Neural progenitor cell (in vitro differentiated cells): ENCODE results near the gene C2. TPM values are rescaled to one million over a fixed set of nuclear protein-coding genes. Genes with fewer than 3 reads are reported as not detected.
A peak's percentile ranks its signal among the peaks of the same experiment; 100 is the strongest.

Source experiments
- DNase-seq: peaks from one replicate; pipeline ENCODE4 v3.0.0-alpha.2; 2016; ENCODE audit warnings: low spot score
- H2AFZ ChIP-seq: fragments of 200-600 bp; sonication (generic); replicated peaks from 2 replicates; pipeline ENCODE4 v1.6.1; 2016; ENCODE audit warnings: antibody characterized with exemption
- H3F3A ChIP-seq: fragments of 200-600 bp; sonication (generic); 2 replicates; pipeline ENCODE4 v1.6.1; 2016; ENCODE audit warnings: antibody characterized with exemption, low read depth
- H3K27ac ChIP-seq: fragments of 200-600 bp; sonication (generic); 2 replicates; pipeline ENCODE4 v1.5.1; 2016; ENCODE audit warnings: mild to moderate bottlenecking
- H3K27me3 ChIP-seq: fragments of 200-600 bp; sonication (generic); 2 replicates; pipeline ENCODE4 v1.6.1; 2016; ENCODE audit warnings: mild to moderate bottlenecking, moderate library complexity
- H3K36me3 ChIP-seq: fragments of 200-600 bp; sonication (generic); 2 replicates; pipeline ENCODE4 v1.5.1; 2016
- H3K4me1 ChIP-seq: fragments of 200-600 bp; sonication (generic); 2 replicates; pipeline ENCODE4 v1.6.1; 2016; ENCODE audit warnings: mixed run types
- H3K4me2 ChIP-seq: fragments of 200-600 bp; sonication (generic); 2 replicates; pipeline ENCODE4 v1.6.1; 2016
- H3K4me3 ChIP-seq: fragments of 200-600 bp; sonication (generic); 2 replicates; pipeline ENCODE4 v1.5.1; 2016
- H3K79me2 ChIP-seq: fragments of 200-600 bp; sonication (generic); 2 replicates; pipeline ENCODE4 v1.6.1; 2016; ENCODE audit warnings: low read depth
- H3K9ac ChIP-seq: fragments of 200-600 bp; sonication (generic); 2 replicates; pipeline ENCODE4 v1.6.1; 2016
- H3K9me3 ChIP-seq: fragments of 200-600 bp; sonication (generic); 2 replicates; pipeline ENCODE4 v1.5.1; 2016; ENCODE audit warnings: low read depth
- H4K20me1 ChIP-seq: fragments of 200-600 bp; sonication (generic); 2 replicates; pipeline ENCODE4 v1.6.1; 2016; ENCODE audit warnings: low read depth
- H3K27ac Mint-ChIP-seq: 3 replicates; pipeline ENCODE4 v1.8.0; 2021; ENCODE audit warnings: mixed read lengths
- H3K27me3 Mint-ChIP-seq: 2 replicates; pipeline ENCODE4 v1.8.0; 2022; ENCODE audit warnings: low read depth, mild to moderate bottlenecking, inconsistent platforms, moderate library complexity, mixed read lengths; ENCODE audit not compliant: insufficient read depth
- H3K36me3 Mint-ChIP-seq: 3 replicates; pipeline ENCODE4 v1.8.0; 2021; ENCODE audit warnings: mixed read lengths
- H3K4me1 Mint-ChIP-seq: 3 replicates; pipeline ENCODE4 v1.8.0; 2021; ENCODE audit warnings: mixed read lengths
- H3K4me3 Mint-ChIP-seq: 3 replicates; pipeline ENCODE4 v1.8.0; 2021; ENCODE audit warnings: mild to moderate bottlenecking, moderate library complexity, mixed read lengths
- H3K9me3 Mint-ChIP-seq: 3 replicates; pipeline ENCODE4 v1.8.0; 2020; ENCODE audit warnings: mixed read lengths
- EZH2 ChIP-seq: fragments of 200-600 bp; sonication (generic); IDR thresholded peaks from 2 replicates; pipeline ENCODE4 v1.6.1; 2017; ENCODE audit warnings: antibody characterized with exemption, mild to moderate bottlenecking, moderate library complexity
- EZH2phosphoT487 ChIP-seq: fragments of 200-600 bp; sonication (generic); IDR thresholded peaks from 2 replicates; pipeline ENCODE4 v1.6.1; 2017; ENCODE audit warnings: antibody characterized with exemption
- total RNA-seq: library from RNA; depleted of rRNA; stranded (reverse); fragments of >200 nt; gene quantifications from 2 replicates; pipeline ENCODE4 v1.2.3, GENCODE V29; 2015; ENCODE audit warnings: low replicate concordance
- TF ChIP-seq, protein P1 (sequence below): fragments of 200-600 bp; sonication (generic); IDR thresholded peaks from 2 replicates; pipeline ENCODE4 v1.5.1; 2017; ENCODE audit warnings: antibody characterized with exemption, mild to moderate bottlenecking

Gene C2
- total RNA-seq, 1 donor from 2014 or later: 1.1 TPM

DNA sequence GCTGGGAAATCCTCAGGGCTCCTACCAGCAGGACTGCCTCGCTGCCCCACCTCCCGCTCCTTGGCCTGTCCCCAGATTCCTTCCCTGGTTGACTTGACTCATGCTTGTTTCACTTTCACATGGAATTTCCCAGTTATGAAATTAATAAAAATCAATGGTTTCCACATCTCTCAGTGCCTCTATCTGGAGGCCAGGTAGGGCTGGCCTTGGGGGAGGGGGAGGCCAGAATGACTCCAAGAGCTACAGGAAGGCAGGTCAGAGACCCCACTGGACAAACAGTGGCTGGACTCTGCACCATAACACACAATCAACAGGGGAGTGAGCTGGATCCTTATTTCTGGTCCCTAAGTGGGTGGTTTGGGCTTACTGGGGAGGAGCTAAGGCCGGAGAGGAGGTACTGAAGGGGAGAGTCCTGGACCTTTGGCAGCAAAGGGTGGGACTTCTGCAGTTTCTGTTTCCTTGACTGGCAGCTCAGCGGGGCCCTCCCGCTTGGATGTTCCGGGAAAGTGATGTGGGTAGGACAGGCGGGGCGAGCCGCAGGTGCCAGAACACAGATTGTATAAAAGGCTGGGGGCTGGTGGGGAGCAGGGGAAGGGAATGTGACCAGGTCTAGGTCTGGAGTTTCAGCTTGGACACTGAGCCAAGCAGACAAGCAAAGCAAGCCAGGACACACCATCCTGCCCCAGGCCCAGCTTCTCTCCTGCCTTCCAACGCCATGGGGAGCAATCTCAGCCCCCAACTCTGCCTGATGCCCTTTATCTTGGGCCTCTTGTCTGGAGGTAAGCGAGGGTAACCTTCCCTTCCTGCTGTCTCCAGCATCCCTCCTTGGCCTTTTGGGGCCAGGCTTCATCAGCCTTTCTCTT lies 18.2 kb downstream of the C2 start, which contains the start of gene CFB:
TSS of gene CFB (plus strand) at position 589 of the 863 bp plus-strand sequence. CDS start at position 716, 127 bp downstream.
- DNase-seq: peak; percentile 8
- Histone ChIP-seq H3K4me3 (no peak within 1 kb of the TSS), H4K20me1 (no peaks in the 10 kb centered on the region), H3K4me1 (no peaks in the 10 kb centered on the region), H3K9ac (no peak within 1 kb of the TSS), H3K36me3 (no peaks in the 10 kb centered on the region), H3K4me2 (no peak within 1 kb of the TSS), H3K9me3 (no peaks in the 10 kb centered on the region), H3F3A (no peaks in the 10 kb centered on the region), H3K79me2 (no peaks in the 10 kb centered on the region), H3K27me3 (peaks cover 17% of the 10 kb centered on the region), H3K27ac (no peak within 1 kb of the TSS), H2AFZ (peak within 1 kb of the TSS; percentile 36)
- Mint-ChIP-seq H3K4me3 (no peak within 1 kb of the TSS), H3K36me3 (peaks cover 2% of the 10 kb centered on the region), H3K4me1 (peaks cover 12% of the 10 kb centered on the region), H3K27me3 (peaks cover 18% of the 10 kb centered on the region), H3K27ac (peak within 1 kb of the TSS; percentile 12), H3K9me3 (no peaks in the 10 kb centered on the region)
- TF ChIP-seq, protein P1, sequence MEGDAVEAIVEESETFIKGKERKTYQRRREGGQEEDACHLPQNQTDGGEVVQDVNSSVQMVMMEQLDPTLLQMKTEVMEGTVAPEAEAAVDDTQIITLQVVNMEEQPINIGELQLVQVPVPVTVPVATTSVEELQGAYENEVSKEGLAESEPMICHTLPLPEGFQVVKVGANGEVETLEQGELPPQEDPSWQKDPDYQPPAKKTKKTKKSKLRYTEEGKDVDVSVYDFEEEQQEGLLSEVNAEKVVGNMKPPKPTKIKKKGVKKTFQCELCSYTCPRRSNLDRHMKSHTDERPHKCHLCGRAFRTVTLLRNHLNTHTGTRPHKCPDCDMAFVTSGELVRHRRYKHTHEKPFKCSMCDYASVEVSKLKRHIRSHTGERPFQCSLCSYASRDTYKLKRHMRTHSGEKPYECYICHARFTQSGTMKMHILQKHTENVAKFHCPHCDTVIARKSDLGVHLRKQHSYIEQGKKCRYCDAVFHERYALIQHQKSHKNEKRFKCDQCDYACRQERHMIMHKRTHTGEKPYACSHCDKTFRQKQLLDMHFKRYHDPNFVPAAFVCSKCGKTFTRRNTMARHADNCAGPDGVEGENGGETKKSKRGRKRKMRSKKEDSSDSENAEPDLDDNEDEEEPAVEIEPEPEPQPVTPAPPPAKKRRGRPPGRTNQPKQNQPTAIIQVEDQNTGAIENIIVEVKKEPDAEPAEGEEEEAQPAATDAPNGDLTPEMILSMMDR: no peak
- no peak for TF ChIP-seq EZH2phosphoT487
- TF ChIP-seq EZH2: no peak

GRCh38 chr6:31946370-31946885 lies 18.9 kb downstream of the C2 start:
- Mint-ChIP-seq H3K27ac (no peak overlapping the region), H3K4me1 (peaks cover 12% of the 10 kb centered on the region), H3K27me3 (peaks cover 21% of the 10 kb centered on the region), H3K9me3 (no peaks in the 10 kb centered on the region), H3K36me3 (peaks cover 2% of the 10 kb centered on the region), H3K4me3 (no peak overlapping the region)
- Histone ChIP-seq H3K9ac (no peak overlapping the region), H3K79me2 (no peaks in the 10 kb centered on the region), H3K4me2 (no peak overlapping the region), H4K20me1 (no peaks in the 10 kb centered on the region), H3K27ac (no peak overlapping the region), H3K36me3 (no peaks in the 10 kb centered on the region), H3K9me3 (no peaks in the 10 kb centered on the region), H3K27me3 (peaks cover 17% of the 10 kb centered on the region), H3K4me3 (no peak overlapping the region), H2AFZ (no peak overlapping the region), H3F3A (no peaks in the 10 kb centered on the region), H3K4me1 (no peaks in the 10 kb centered on the region)
- DNase-seq: no peak
- TF ChIP-seq, protein P1: no peak
- TF ChIP-seq EZH2phosphoT487 (no peak), EZH2 (no peak)

- no peak overlapping the region for H3K4me2 ChIP-seq
- H4K20me1 ChIP-seq: no peaks in the 10 kb centered on the region
- Mint-ChIP-seq H3K27ac (peak overlapping the region; percentile 20), H3K36me3 (peaks cover 2% of the 10 kb centered on the region), H3K27me3 (peaks cover 20% of the 10 kb centered on the region), H3K4me3 (peak overlapping the region; percentile 22), H3K9me3 (no peaks in the 10 kb centered on the region), H3K4me1 (peaks cover 10% of the 10 kb centered on the region)
- H3K36me3 ChIP-seq: no peaks in the 10 kb centered on the region
- no peak overlapping the region for H3K4me3 ChIP-seq
- no peak for DNase-seq
- H3K9ac ChIP-seq: no peak overlapping the region
- H3K27me3 ChIP-seq: peaks cover 17% of the 10 kb centered on the region
- H3K4me1 ChIP-seq: no peaks in the 10 kb centered on the region
- H3K79me2 ChIP-seq: no peaks in the 10 kb centered on the region
- TF ChIP-seq EZH2phosphoT487 (no peak), EZH2 (no peak)
- TF ChIP-seq, protein P1: no peak
- no peak overlapping the region for H2AFZ ChIP-seq
- no peak overlapping the region for H3K27ac ChIP-seq
- H3K9me3 ChIP-seq: no peaks in the 10 kb centered on the region
- no peaks in the 10 kb centered on the region for H3F3A ChIP-seq
Measured at GRCh38 chr6:31947070-31947675, 19.7 kb downstream of the C2 start.
